Type B pancreatic cell (in vitro differentiated cells): Measurements from ENCODE around the gene ALKBH6. TPM values are rescaled to one million over a fixed set of nuclear protein-coding genes. Genes with fewer than 3 reads are reported as not detected.

Experiments used
- DNase-seq: peaks from one replicate; pipeline ENCODE4 v3.0.0; 2021; ENCODE audit warnings: mixed read lengths; ENCODE audit not compliant: unreplicated experiment; ENCODE audit errors: extremely low spot score
- H3K27ac Mint-ChIP-seq: 2 replicates; pipeline ENCODE4 v1.8.0; 2021; ENCODE audit warnings: mild to moderate bottlenecking, mixed read lengths
- H3K27me3 Mint-ChIP-seq: 2 replicates; pipeline ENCODE4 v1.8.0; 2021; ENCODE audit warnings: mixed read lengths
- H3K36me3 Mint-ChIP-seq: 2 replicates; pipeline ENCODE4 v1.8.0; 2021; ENCODE audit warnings: mixed read lengths
- H3K4me1 Mint-ChIP-seq: one replicate; pipeline ENCODE4 v1.8.0; 2021; ENCODE audit warnings: mixed read lengths; ENCODE audit not compliant: unreplicated experiment
- H3K4me3 Mint-ChIP-seq: 2 replicates; pipeline ENCODE4 v1.8.0; 2021; ENCODE audit warnings: mild to moderate bottlenecking, mixed read lengths
- H3K9me3 Mint-ChIP-seq: 2 replicates; pipeline ENCODE4 v1.8.0; 2021; ENCODE audit warnings: mixed read lengths
- total RNA-seq: library from RNA; stranded (reverse); gene quantifications from 2 replicates; pipeline ENCODE4 v1.2.1, GENCODE V29; 2021; ENCODE audit warnings: low replicate concordance
- TF ChIP-seq, protein P1 (sequence below): fragments of 200-600 bp; sonication (generic); conservative IDR thresholded peaks from 2 replicates; pipeline ENCODE4 v1.5.0; 2021; ENCODE audit warnings: antibody characterized with exemption, mild to moderate bottlenecking

The ALKBH6 gene
- total RNA-seq, 1 donor from 2014 or later = 24.8 TPM

GRCh38 chr19:35978271-35978670 is 35.7 kb downstream of the ALKBH6 start:
- no peak overlapping the region for H3K27ac Mint-ChIP-seq
- H3K36me3 Mint-ChIP-seq = no peaks in the 10 kb centered on the region
- no peak for DNase-seq
- H3K4me3 Mint-ChIP-seq = no peak overlapping the region
- no peaks in the 10 kb centered on the region for H3K9me3 Mint-ChIP-seq
- TF ChIP-seq, protein P1, sequence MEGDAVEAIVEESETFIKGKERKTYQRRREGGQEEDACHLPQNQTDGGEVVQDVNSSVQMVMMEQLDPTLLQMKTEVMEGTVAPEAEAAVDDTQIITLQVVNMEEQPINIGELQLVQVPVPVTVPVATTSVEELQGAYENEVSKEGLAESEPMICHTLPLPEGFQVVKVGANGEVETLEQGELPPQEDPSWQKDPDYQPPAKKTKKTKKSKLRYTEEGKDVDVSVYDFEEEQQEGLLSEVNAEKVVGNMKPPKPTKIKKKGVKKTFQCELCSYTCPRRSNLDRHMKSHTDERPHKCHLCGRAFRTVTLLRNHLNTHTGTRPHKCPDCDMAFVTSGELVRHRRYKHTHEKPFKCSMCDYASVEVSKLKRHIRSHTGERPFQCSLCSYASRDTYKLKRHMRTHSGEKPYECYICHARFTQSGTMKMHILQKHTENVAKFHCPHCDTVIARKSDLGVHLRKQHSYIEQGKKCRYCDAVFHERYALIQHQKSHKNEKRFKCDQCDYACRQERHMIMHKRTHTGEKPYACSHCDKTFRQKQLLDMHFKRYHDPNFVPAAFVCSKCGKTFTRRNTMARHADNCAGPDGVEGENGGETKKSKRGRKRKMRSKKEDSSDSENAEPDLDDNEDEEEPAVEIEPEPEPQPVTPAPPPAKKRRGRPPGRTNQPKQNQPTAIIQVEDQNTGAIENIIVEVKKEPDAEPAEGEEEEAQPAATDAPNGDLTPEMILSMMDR = no peak
- H3K27me3 Mint-ChIP-seq = peaks cover 41% of the 10 kb centered on the region
- no peaks in the 10 kb centered on the region for H3K4me1 Mint-ChIP-seq

- DNase-seq = no peak
- H3K36me3 Mint-ChIP-seq = no peaks in the 10 kb centered on the region
- no peaks in the 10 kb centered on the region for H3K4me1 Mint-ChIP-seq
- no peak overlapping the region for H3K4me3 Mint-ChIP-seq
- no peaks in the 10 kb centered on the region for H3K9me3 Mint-ChIP-seq
- H3K27me3 Mint-ChIP-seq = peaks cover 34% of the 10 kb centered on the region
- TF ChIP-seq, protein P1 = peak; percentile 31
- no peak overlapping the region for H3K27ac Mint-ChIP-seq
Measured at GRCh38 chr19:35977446-35978222, 36.4 kb downstream of the ALKBH6 start.

DNA sequence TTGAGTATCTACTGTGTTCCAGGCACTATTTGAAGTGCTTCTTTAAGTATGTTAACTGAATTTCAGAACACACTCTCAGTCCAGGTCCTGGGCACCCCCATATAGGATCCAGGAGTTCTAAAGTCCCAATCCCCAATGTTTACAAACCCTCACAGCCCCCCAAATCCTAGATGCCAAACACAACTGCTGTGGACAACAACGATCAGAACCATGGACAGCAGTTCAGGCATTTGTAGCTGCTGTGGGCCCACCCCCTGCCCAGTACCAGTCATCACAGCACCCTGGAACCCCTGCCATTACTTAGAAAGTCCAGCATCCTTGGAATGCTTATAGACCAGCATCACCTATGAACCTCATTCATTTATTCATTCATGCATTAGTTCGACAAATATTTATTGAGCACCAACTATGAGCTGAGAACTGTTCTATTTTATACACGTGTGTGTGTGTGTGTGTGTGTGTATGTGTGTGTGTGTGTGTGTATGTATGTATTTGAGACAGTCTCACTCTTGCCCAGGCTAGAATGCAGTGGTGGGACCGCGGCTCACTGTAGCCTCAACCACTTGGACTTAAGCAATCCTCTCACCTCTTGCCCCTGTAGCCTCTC is 38.3 kb downstream of the ALKBH6 start:
- Mint-ChIP-seq H3K27ac (no peak overlapping the region), H3K4me1 (no peaks in the 10 kb centered on the region), H3K4me3 (no peak overlapping the region), H3K9me3 (no peaks in the 10 kb centered on the region), H3K36me3 (no peaks in the 10 kb centered on the region), H3K27me3 (peaks cover 25% of the 10 kb centered on the region)
- DNase-seq = no peak
- TF ChIP-seq, protein P1 = no peak

DNA sequence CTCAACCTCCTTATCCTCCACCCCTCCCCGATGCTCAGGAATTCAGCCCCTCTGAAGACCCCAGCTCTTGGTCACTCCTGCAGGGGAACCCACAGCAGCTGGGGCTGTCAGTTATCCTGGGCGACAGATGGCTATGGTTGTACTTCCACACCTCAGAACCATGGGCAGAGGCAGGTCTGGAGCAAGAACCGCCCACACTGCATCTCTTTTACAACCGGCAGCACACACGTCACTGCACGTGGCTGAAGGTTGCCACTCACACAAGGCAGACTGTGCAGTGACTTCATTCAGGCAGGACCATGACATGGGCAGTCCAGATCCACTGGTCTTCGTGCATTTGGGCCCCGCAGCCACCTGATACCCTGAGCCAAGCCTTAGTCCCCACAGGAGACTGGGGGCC is 40.5 kb downstream of the ALKBH6 start:
- Mint-ChIP-seq H3K27me3 (peaks cover 26% of the 10 kb centered on the region), H3K4me1 (no peaks in the 10 kb centered on the region), H3K36me3 (no peaks in the 10 kb centered on the region), H3K4me3 (no peak overlapping the region), H3K27ac (no peak overlapping the region), H3K9me3 (no peaks in the 10 kb centered on the region)
- DNase-seq = no peak
- TF ChIP-seq, protein P1 = no peak

DNA sequence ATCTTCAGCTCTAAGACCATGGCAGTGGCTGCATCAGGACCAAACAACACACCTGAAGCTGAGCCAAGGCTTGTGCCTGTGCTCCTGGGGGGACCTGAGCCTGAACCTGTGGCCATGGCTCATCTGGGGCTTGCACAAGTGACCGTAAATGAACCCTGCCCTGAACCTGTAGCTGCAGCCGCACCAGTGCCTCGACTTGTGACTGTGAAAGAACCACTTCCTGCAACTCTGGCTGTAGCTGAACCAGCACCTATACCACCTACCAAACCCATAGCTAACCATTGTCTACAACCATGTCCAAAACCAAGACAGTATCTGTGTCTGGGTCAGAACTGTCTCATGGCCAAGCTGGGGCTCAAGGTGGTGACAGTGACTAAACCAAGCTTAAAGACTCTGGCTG is 47.2 kb downstream of the ALKBH6 start:
- Mint-ChIP-seq H3K4me1 (no peaks in the 10 kb centered on the region), H3K9me3 (no peaks in the 10 kb centered on the region), H3K4me3 (no peak overlapping the region), H3K27ac (no peak overlapping the region), H3K27me3 (peaks cover 28% of the 10 kb centered on the region), H3K36me3 (no peaks in the 10 kb centered on the region)
- TF ChIP-seq, protein P1 = no peak
- no peak for DNase-seq
